ENCODE measurements around the gene IFNAR2. TPM values are rescaled to one million over a fixed set of nuclear protein-coding genes. Genes with fewer than 3 reads are reported as not detected.

Gene IFNAR2
- polyA plus RNA-seq, 1 donor from 2014 or later, result 10.3 TPM

GRCh38 chr21:33187276-33187675 is 42.5 kb upstream of the IFNAR2 start:
- TF ChIP-seq MXI1 (conservative IDR thresholded peaks at IDR 0.05; ENCODE audit: poor library complexity, severe bottlenecking) (no peak), TAF1 (IDR thresholded peaks at IDR 0.05; ENCODE audit: low read depth) (no peak), CTCF (IDR thresholded peaks at IDR 0.05; ENCODE audit: poor library complexity, severe bottlenecking) (no peak), POLR2AphosphoS5 (IDR thresholded peaks at IDR 0.05) (no peak), EP300 (conservative IDR thresholded peaks at IDR 0.05; ENCODE audit: poor library complexity, severe bottlenecking) (no peak), SMC3 (conservative IDR thresholded peaks at IDR 0.05; ENCODE audit: poor library complexity) (no peak), RAD21 (conservative IDR thresholded peaks at IDR 0.05) (no peak), EZH2 (IDR thresholded peaks at IDR 0.05; ENCODE audit: borderline replicate concordance, insufficient read depth, low read length, poor library complexity, severe bottlenecking) (no peak)
- TF ChIP-seq, protein P1, sequence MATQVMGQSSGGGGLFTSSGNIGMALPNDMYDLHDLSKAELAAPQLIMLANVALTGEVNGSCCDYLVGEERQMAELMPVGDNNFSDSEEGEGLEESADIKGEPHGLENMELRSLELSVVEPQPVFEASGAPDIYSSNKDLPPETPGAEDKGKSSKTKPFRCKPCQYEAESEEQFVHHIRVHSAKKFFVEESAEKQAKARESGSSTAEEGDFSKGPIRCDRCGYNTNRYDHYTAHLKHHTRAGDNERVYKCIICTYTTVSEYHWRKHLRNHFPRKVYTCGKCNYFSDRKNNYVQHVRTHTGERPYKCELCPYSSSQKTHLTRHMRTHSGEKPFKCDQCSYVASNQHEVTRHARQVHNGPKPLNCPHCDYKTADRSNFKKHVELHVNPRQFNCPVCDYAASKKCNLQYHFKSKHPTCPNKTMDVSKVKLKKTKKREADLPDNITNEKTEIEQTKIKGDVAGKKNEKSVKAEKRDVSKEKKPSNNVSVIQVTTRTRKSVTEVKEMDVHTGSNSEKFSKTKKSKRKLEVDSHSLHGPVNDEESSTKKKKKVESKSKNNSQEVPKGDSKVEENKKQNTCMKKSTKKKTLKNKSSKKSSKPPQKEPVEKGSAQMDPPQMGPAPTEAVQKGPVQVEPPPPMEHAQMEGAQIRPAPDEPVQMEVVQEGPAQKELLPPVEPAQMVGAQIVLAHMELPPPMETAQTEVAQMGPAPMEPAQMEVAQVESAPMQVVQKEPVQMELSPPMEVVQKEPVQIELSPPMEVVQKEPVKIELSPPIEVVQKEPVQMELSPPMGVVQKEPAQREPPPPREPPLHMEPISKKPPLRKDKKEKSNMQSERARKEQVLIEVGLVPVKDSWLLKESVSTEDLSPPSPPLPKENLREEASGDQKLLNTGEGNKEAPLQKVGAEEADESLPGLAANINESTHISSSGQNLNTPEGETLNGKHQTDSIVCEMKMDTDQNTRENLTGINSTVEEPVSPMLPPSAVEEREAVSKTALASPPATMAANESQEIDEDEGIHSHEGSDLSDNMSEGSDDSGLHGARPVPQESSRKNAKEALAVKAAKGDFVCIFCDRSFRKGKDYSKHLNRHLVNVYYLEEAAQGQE (IDR thresholded peaks at IDR 0.05; ENCODE audit: borderline replicate concordance), result no peak
- H3K4me2 ChIP-seq (ENCODE audit: low read length), result no peak overlapping the region
- H2AFZ ChIP-seq (ENCODE audit: low read depth, low read length), result no peak overlapping the region

GRCh38 chr21:33189237-33189636 is 40.5 kb upstream of the IFNAR2 start:
- Histone ChIP-seq H3K79me2 (replicated peaks; ENCODE audit: insufficient read depth, low read length) (no peaks in the 10 kb centered on the region), H3K36me3 (ENCODE audit: insufficient read depth, low read length) (no peaks in the 10 kb centered on the region), H3K27me3 (ENCODE audit: insufficient read depth, low read depth, low read length) (no peaks in the 10 kb centered on the region), H3F3A (ENCODE audit: insufficient read depth, low read length, poor library complexity, severe bottlenecking) (no peaks in the 10 kb centered on the region), H3K4me2 (ENCODE audit: low read length) (no peak overlapping the region), H3K9me3 (ENCODE audit: low read length) (no peaks in the 10 kb centered on the region), H3K27ac (ENCODE audit: low read length) (no peak overlapping the region), H2AFZ (ENCODE audit: low read depth, low read length) (no peak overlapping the region), H3K9ac (ENCODE audit: low read length) (no peak overlapping the region), H3K9me2 (ENCODE audit: insufficient read depth, low read length) (no peaks in the 10 kb centered on the region), H3K4me3 (ENCODE audit: low read length) (no peak overlapping the region), H4K20me1 (ENCODE audit: insufficient read depth) (no peaks in the 10 kb centered on the region)
- TF ChIP-seq SMC3 (conservative IDR thresholded peaks at IDR 0.05; ENCODE audit: poor library complexity), result no peak
- no peak for TF ChIP-seq RAD21 (conservative IDR thresholded peaks at IDR 0.05)
- TF ChIP-seq, protein P1 (IDR thresholded peaks at IDR 0.05; ENCODE audit: borderline replicate concordance), result no peak
- TF ChIP-seq MXI1 (conservative IDR thresholded peaks at IDR 0.05; ENCODE audit: poor library complexity, severe bottlenecking), result no peak
- TF ChIP-seq EP300 (conservative IDR thresholded peaks at IDR 0.05; ENCODE audit: poor library complexity, severe bottlenecking), result no peak
- TF ChIP-seq EZH2 (IDR thresholded peaks at IDR 0.05; ENCODE audit: borderline replicate concordance, insufficient read depth, low read length, poor library complexity, severe bottlenecking), result no peak
- no peak for TF ChIP-seq CTCF (IDR thresholded peaks at IDR 0.05; ENCODE audit: poor library complexity, severe bottlenecking)

More at GRCh38 chr21:33187276-33187675, 42.5 kb upstream of the IFNAR2 start:
- Histone ChIP-seq H3K4me3 (ENCODE audit: low read length) (no peak overlapping the region), H3K9me2 (ENCODE audit: insufficient read depth, low read length) (no peaks in the 10 kb centered on the region), H4K20me1 (ENCODE audit: insufficient read depth) (no peaks in the 10 kb centered on the region), H3F3A (ENCODE audit: insufficient read depth, low read length, poor library complexity, severe bottlenecking) (no peaks in the 10 kb centered on the region), H3K27ac (ENCODE audit: low read length) (no peak overlapping the region), H3K9me3 (ENCODE audit: low read length) (no peaks in the 10 kb centered on the region), H3K9ac (ENCODE audit: low read length) (no peak overlapping the region), H3K27me3 (ENCODE audit: insufficient read depth, low read depth, low read length) (no peaks in the 10 kb centered on the region), H3K36me3 (ENCODE audit: insufficient read depth, low read length) (no peaks in the 10 kb centered on the region), H3K79me2 (replicated peaks; ENCODE audit: insufficient read depth, low read length) (no peaks in the 10 kb centered on the region)

All from neural cell (in vitro differentiated cells).